NCI-H748 treated with DMSO at 0.1 percent for 48 hours (cell line): ENCODE measurements around the gene PCDHGB7.
"Not testable (repeated sequence)": the region's sequence is repeated elsewhere in the genome, so short reads cannot be mapped to it uniquely, and the experiment has no call there.

Experiments
- DNase-seq: peaks from one replicate; lab custom pipeline; 2025; lab: John Stamatoyannopoulos, UW

Gene PCDHGB7

DNA sequence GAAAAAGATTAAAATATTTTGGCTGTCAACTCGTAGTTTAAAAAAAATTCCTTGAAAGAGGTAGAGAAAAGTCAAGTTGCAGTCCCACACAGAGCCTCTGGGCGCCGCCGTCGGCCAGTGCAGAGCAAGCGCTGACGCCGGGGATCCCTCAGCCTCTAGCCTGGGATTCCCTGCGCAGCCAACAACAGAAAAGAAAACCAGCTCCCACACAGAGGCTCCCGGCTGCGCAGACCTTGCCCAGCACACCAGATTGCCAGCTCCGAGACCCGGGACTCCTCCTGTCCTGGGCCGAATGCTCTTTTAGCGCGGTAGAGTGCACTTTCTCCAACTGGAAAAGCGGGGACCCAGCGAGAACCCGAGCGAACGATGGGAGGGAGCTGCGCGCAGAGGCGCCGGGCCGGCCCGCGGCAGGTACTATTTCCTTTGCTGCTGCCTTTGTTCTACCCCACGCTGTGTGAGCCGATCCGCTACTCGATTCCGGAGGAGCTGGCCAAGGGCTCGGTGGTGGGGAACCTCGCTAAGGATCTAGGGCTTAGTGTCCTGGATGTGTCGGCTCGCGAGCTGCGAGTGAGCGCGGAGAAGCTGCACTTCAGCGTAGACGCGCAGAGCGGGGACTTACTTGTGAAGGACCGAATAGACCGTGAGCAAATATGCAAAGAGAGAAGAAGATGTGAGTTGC lies at the start of gene PCDHGB7:
PCDHGB7 (plus strand) TSS at position 184 of the 679 bp plus-strand sequence; CDS start at position 367, 183 bp downstream.
- not testable (repeated sequence) for DNase-seq

DNA sequence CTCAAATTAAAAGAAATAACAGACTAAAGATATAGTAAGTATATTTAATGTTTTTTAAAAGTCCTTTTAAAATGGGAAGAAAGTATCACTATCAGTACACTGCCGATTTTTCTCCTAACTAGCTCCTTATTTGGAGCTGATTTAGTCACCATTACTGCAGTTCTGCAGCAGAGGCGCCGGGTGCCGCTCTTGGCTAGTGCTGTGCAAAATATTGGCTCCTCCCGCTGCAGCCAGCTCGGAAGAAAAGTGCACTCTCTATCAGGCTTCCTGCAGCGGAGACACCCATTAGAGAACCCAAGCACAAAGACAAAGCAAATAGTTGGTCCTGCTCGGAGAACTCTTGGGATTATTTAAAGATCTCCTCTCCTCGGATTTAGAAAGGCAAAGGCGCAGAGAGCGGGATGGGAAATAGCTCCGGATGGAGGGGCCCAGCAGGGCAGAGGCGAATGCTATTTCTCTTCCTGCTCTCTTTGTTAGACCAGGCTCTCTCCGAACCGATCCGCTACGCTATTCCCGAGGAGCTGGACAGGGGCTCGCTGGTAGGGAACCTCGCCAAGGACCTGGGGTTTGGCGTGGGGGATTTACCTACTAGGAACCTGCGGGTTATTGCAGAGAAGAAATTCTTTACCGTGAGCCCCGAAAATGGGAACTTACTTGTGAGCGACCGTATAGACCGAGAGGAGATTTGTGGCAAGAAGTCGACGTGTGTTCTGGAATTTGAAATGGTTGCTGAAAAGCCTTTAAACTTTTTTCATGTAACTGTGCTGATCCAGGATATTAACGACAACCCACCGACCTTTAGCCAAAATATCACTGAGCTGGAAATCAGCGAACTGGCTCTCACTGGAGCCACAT lies 47.3 kb upstream of the PCDHGB7 start, which contains the start of gene PCDHGB3:
PCDHGB3 (plus strand) TSS at position 249 of the 855 bp plus-strand sequence; CDS start at position 402, 153 bp downstream.
- DNase-seq = no peak

GRCh38 chr5:141371572-141372475 lies 45.7 kb upstream of the PCDHGB7 start:
- no peak for DNase-seq

GRCh38 chr5:141373673-141374317 lies 43.7 kb upstream of the PCDHGB7 start, which contains the start of gene PCDHGA6:
TSS of gene PCDHGA6 (plus strand) at chr5:141373891. CDS start at chr5:141374084, 193 bp downstream.
- DNase-seq = no peak

DNA sequence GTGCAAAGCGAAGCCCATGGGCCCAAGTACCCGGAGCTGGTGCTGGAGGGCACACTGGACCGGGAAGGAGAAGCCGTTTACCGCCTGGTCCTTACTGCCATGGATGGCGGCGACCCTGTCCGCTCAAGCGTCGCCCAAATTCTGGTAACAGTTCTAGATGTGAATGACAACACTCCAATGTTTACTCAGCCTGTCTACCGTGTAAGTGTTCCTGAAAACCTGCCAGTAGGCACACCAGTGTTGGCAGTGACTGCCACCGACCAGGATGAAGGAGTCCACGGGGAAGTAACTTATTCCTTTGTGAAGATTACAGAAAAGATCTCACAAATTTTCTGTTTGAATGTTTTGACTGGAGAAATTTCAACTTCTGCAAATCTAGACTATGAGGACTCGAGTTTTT lies 42.9 kb upstream of the PCDHGB7 start:
- no peak for DNase-seq

- DNase-seq = not testable (repeated sequence)
These were observed 41.9 kb upstream of the PCDHGB7 start for GRCh38 chr5:141375444-141376155.

- DNase-seq = no peak
These were observed 34.8 kb upstream of the PCDHGB7 start, which contains the start of gene PCDHGA7 for GRCh38 chr5:141382469-141383294. TSS of gene PCDHGA7 (plus strand) at chr5:141382742. CDS start at chr5:141382900, 158 bp downstream.

DNA sequence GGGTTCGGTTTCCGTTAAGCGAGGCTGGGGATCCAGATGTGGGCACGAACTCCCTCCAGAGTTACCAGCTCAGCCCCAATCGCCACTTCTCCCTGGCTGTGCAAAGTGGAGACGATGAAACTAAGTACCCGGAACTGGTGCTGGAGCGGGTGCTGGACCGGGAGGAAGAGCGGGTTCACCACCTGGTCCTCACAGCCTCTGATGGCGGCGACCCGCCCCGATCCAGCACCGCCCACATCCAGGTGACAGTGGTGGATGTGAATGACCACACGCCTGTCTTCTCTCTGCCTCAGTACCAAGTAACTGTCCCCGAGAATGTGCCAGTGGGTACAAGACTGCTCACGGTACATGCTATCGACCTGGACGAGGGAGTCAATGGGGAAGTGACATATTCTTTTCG lies 34.1 kb upstream of the PCDHGB7 start:
- no peak for DNase-seq

DNA sequence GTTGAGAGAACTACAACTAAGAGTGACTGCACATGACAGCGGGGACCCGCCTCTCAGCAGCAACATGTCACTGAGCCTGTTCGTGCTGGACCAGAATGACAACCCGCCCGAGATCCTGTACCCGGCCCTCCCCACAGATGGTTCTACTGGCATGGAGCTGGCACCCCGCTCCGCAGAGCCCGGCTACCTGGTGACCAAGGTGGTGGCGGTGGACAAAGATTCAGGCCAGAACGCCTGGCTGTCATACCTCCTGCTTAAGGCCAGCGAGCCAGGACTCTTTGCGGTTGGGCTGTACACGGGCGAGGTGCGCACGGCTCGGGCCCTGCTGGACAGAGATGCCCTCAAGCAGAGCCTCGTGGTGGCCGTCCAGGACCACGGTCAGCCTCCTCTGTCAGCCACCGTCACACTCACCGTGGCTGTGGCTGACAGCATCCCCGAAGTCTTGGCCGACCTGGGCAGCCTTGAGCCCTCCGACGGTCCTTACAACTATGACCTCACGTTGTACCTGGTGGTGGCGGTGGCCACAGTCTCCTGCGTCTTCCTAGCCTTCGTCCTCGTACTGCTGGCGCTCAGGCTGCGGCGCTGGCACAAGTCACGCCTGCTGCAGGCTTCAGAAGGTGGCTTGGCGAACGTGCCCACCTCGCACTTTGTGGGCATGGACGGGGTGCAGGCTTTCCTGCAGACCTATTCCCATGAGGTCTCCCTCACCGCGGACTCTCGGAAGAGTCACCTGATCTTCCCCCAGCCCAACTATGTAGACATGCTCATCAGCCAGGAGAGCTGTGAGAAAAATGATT lies 32.8 kb upstream of the PCDHGB7 start:
- DNase-seq = no peak

- DNase-seq = not testable (repeated sequence)
These were observed 29.7 kb upstream of the PCDHGB7 start, which contains the start of gene PCDHGB4 for GRCh38 chr5:141387557-141388311. TSS of gene PCDHGB4 (plus strand) at chr5:141387698. CDS start at chr5:141387885, 187 bp downstream.

- no peak for DNase-seq
These were observed 28.8 kb upstream of the PCDHGB7 start for GRCh38 chr5:141388661-141389060.

GRCh38 chr5:141389153-141390042 lies 28.1 kb upstream of the PCDHGB7 start:
- DNase-seq = no peak

DNA sequence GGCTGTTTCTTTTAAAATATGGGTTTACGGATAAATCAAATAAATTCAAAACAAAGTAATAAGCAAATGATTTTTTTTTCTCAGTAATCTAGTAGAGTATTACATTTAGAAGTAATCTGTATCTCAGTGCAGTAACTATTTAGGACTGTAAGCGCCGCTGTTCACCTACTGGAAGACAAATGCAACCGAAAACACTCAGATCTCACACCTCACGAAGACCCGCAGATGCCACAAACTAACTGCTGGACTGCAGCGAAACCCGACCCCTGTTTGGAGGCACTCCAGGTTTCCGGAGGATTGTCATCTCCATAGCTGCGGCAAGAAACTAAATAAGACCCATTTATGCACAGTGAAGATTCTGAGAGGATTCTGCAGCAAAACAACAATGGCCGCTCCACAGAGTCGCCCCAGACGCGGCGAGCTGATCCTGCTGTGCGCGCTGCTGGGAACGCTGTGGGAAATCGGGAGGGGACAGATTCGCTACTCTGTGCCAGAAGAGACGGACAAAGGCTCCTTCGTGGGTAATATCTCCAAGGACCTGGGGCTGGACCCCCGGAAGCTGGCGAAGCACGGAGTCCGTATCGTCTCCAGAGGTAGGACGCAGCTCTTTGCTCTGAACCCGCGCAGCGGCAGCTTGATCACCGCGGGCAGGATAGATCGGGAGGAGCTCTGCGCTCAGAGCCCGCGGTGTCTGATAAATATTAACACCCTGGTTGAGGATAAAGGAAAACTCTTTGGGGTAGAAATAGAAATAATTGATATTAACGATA lies 24.9 kb upstream of the PCDHGB7 start, which contains the start of gene PCDHGA8:
PCDHGA8 (plus strand) TSS at position 205 of the 770 bp plus-strand sequence; CDS start at position 386, 181 bp downstream.
- no peak for DNase-seq

DNA sequence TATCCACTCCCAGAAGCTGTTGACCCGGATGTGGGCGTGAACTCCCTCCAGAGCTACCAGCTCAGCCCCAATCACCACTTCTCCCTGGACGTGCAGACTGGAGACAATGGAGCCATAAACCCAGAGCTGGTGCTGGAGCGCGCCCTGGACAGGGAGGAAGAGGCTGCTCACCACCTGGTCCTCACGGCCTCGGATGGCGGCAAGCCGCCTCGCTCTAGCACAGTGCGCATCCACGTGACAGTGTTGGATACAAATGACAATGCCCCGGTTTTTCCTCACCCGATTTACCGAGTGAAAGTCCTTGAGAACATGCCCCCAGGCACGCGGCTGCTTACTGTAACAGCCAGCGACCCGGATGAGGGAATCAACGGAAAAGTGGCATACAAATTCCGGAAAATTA lies 24.2 kb upstream of the PCDHGB7 start:
- no peak for DNase-seq

DNA sequence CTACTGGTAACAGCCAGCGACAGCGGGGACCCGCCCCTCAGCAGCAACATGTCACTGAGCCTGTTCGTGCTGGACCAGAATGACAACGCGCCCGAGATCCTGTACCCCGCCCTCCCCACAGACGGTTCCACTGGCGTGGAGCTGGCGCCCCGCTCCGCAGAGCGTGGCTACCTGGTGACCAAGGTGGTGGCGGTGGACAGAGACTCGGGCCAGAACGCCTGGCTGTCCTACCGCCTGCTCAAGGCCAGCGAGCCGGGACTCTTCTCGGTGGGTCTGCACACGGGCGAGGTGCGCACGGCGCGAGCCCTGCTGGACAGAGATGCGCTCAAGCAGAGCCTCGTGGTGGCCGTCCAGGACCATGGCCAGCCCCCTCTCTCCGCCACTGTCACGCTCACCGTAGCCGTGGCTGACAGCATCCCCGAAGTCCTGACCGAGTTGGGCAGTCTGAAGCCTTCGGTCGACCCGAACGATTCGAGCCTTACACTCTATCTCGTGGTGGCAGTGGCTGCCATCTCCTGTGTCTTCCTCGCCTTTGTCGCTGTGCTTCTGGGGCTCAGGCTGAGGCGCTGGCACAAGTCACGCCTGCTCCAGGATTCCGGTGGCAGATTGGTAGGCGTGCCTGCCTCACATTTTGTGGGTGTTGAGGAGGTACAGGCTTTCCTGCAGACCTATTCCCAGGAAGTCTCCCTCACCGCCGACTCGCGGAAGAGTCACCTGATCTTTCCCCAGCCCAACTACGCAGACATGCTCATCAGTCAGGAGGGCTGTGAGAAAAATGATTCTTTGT lies 22.9 kb upstream of the PCDHGB7 start:
- DNase-seq = not testable (repeated sequence)
